Smooth muscle cell (in vitro differentiated cells): ENCODE measurements around the gene RAD9A. TPM values are rescaled to one million over a fixed set of nuclear protein-coding genes. Genes with fewer than 3 reads are reported as not detected.
A peak's percentile ranks its signal among the peaks of the same experiment; 100 is the strongest.

ENCODE experiments used
- DNase-seq: peaks from one replicate; lab custom pipeline; 2025; ENCODE audit not compliant: unreplicated experiment; lab: John Stamatoyannopoulos, UW
- H2AFZ ChIP-seq: fragments of 200-600 bp; sonication (generic); 2 replicates; pipeline ENCODE4 v1.6.0; 2016; ENCODE audit warnings: antibody characterized with exemption, low read depth, mild to moderate bottlenecking
- H3F3A ChIP-seq: fragments of 200-600 bp; sonication (generic); 2 replicates; pipeline ENCODE4 v1.6.0; 2017; ENCODE audit warnings: antibody characterized with exemption, low read depth
- H3K27ac ChIP-seq: fragments of 200-600 bp; sonication (generic); 2 replicates; pipeline ENCODE4 v1.5.1; 2016; ENCODE audit warnings: low read depth, mild to moderate bottlenecking
- H3K27me3 ChIP-seq: fragments of 200-600 bp; sonication (generic); 2 replicates; pipeline ENCODE4 v1.6.1; 2016; ENCODE audit warnings: low read depth, mild to moderate bottlenecking
- H3K36me3 ChIP-seq: fragments of 200-600 bp; sonication (generic); 2 replicates; pipeline ENCODE4 v1.5.1; 2016; ENCODE audit warnings: low read depth
- H3K4me1 ChIP-seq: fragments of 200-600 bp; sonication (generic); 2 replicates; pipeline ENCODE4 v1.5.1; 2016; ENCODE audit warnings: low read depth
- H3K4me2 ChIP-seq: fragments of 200-600 bp; sonication (generic); 2 replicates; pipeline ENCODE4 v1.6.0; 2016; ENCODE audit warnings: mild to moderate bottlenecking
- H3K4me3 ChIP-seq: fragments of 200-600 bp; sonication (generic); 2 replicates; pipeline ENCODE4 v1.5.1; 2016; ENCODE audit warnings: mild to moderate bottlenecking
- H3K79me2 ChIP-seq: fragments of 200-600 bp; sonication (generic); 2 replicates; pipeline ENCODE4 v1.6.0; 2016; ENCODE audit warnings: low read depth, mild to moderate bottlenecking
- H3K9ac ChIP-seq: fragments of 200-600 bp; sonication (generic); 2 replicates; pipeline ENCODE4 v1.6.0; 2016; ENCODE audit warnings: low read depth
- H3K9me3 ChIP-seq: fragments of 200-600 bp; sonication (generic); replicated peaks from 2 replicates; pipeline ENCODE4 v1.5.1; 2016; ENCODE audit warnings: low read depth
- H4K20me1 ChIP-seq: fragments of 200-600 bp; sonication (generic); 2 replicates; pipeline ENCODE4 v1.6.0; 2016; ENCODE audit warnings: low read depth
- WGBS: methylation state at CpG from one replicate; pipeline ENCODE4 v1.1.7; 2016; ENCODE audit warnings: low lambda C conversion rate; 5-methylcytosine and 5-hydroxymethylcytosine counted together
- polyA plus RNA-seq: library from polyadenylated mRNA; unstranded; fragments of >200 nt; fragmentation: Nextera tagmentation; extraction: Ambion mirVana; gene quantifications from 2 replicates; pipeline ENCODE4 v1.2.1, GENCODE V29; 2016
- total RNA-seq: library from RNA; depleted of rRNA; stranded (reverse); fragments of >200 nt; gene quantifications from 2 replicates; pipeline ENCODE4 v1.2.3, GENCODE V29; 2014
- TF ChIP-seq, protein P1 (sequence below): fragments of 200-600 bp; sonication (generic); IDR thresholded peaks from 2 replicates; pipeline ENCODE4 v1.5.1; 2017; ENCODE audit warnings: borderline replicate concordance, mild to moderate bottlenecking, antibody characterized with exemption; ENCODE audit not compliant: insufficient read depth, poor library complexity, severe bottlenecking

Gene RAD9A
- total and polyA plus RNA-seq, 2 experiments from 2014 or later = 19.5 to 21.4 TPM

DNA sequence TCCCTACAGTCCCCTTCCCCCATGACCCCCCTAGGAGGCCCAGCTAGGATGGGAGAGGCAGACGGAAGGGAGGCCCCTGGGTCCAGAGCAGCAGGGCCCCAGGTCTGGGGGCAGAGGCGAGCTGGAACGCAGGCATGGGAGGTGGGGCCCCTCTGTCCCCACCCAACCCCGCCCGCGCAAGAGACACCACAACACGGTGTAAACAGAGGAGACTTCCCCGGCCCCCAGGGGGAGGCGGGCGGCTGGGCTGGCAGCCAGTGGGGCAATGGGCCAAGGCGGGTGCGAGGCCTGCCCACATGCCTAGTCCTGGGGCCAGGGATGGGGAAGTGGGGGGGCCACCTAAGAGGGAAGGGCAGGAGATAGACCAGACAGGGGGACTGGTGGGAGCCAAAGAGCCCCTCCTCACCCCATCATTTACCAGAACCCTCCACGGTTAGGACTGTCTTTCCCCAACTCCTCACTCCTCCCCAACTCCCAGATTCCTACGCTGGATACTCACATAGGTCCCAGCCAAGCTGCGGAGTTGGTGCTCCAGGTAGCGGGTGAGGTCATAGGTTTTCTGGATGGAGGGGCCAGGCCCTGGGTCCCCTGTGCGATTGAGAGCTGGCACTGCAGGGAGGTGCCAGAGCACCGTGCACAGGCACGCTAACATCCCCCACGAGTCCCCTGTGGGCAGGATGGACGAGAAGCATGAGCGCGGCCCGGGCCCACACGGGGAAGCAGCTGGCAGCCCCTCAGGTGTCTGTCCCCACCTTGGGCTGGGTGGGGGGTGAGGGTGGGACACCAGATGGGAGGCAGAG, 24.6 kb upstream of the RAD9A start:
- no peaks in the 10 kb centered on the region for H3K36me3 ChIP-seq
- TF ChIP-seq, protein P1, sequence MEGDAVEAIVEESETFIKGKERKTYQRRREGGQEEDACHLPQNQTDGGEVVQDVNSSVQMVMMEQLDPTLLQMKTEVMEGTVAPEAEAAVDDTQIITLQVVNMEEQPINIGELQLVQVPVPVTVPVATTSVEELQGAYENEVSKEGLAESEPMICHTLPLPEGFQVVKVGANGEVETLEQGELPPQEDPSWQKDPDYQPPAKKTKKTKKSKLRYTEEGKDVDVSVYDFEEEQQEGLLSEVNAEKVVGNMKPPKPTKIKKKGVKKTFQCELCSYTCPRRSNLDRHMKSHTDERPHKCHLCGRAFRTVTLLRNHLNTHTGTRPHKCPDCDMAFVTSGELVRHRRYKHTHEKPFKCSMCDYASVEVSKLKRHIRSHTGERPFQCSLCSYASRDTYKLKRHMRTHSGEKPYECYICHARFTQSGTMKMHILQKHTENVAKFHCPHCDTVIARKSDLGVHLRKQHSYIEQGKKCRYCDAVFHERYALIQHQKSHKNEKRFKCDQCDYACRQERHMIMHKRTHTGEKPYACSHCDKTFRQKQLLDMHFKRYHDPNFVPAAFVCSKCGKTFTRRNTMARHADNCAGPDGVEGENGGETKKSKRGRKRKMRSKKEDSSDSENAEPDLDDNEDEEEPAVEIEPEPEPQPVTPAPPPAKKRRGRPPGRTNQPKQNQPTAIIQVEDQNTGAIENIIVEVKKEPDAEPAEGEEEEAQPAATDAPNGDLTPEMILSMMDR = no peak
- DNase-seq = no peak
- H2AFZ ChIP-seq = no peak overlapping the region
- no peak overlapping the region for H3K9ac ChIP-seq
- WGBS = 89% methylated on average over 18 of the region's 25 CpGs
- no peaks in the 10 kb centered on the region for H3F3A ChIP-seq
- no peaks in the 10 kb centered on the region for H3K9me3 ChIP-seq
- H3K4me1 ChIP-seq = peaks cover 17% of the 10 kb centered on the region
- no peaks in the 10 kb centered on the region for H3K79me2 ChIP-seq
- H3K27ac ChIP-seq = no peak overlapping the region
- peaks cover 75% of the 10 kb centered on the region for H4K20me1 ChIP-seq
- H3K4me3 ChIP-seq = peak overlapping the region; percentile 16
- no peak overlapping the region for H3K4me2 ChIP-seq
- H3K27me3 ChIP-seq = no peaks in the 10 kb centered on the region

- H3K79me2 ChIP-seq = no peaks in the 10 kb centered on the region
- H3K9ac ChIP-seq = no peak overlapping the region
- TF ChIP-seq, protein P1 = no peak
- H3K36me3 ChIP-seq = no peaks in the 10 kb centered on the region
- H3K4me3 ChIP-seq = no peak overlapping the region
- no peak for DNase-seq
- no peaks in the 10 kb centered on the region for H3F3A ChIP-seq
- peaks cover 71% of the 10 kb centered on the region for H4K20me1 ChIP-seq
- peaks cover 18% of the 10 kb centered on the region for H3K4me1 ChIP-seq
- no peaks in the 10 kb centered on the region for H3K27me3 ChIP-seq
- no peak overlapping the region for H3K4me2 ChIP-seq
- 90% methylated on average over 6 of the region's 7 CpGs for WGBS
- H3K27ac ChIP-seq = no peak overlapping the region
- H3K9me3 ChIP-seq = no peaks in the 10 kb centered on the region
- no peak overlapping the region for H2AFZ ChIP-seq
Measured at GRCh38 chr11:67367761-67368227, 24.0 kb upstream of the RAD9A start.

- peaks cover 3% of the 10 kb centered on the region for H3K79me2 ChIP-seq
- H3K4me2 ChIP-seq = no peak overlapping the region
- no peak overlapping the region for H3K27ac ChIP-seq
- no peak overlapping the region for H2AFZ ChIP-seq
- DNase-seq = no peak
- TF ChIP-seq, protein P1 = no peak
- peaks cover 69% of the 10 kb centered on the region for H4K20me1 ChIP-seq
- 87% methylated on average over 3 of the region's 3 CpGs for WGBS
- no peak overlapping the region for H3K9ac ChIP-seq
- no peak overlapping the region for H3K4me3 ChIP-seq
- H3K27me3 ChIP-seq = no peaks in the 10 kb centered on the region
- H3K36me3 ChIP-seq = no peaks in the 10 kb centered on the region
- H3K4me1 ChIP-seq = peaks cover 18% of the 10 kb centered on the region
- no peaks in the 10 kb centered on the region for H3F3A ChIP-seq
- no peaks in the 10 kb centered on the region for H3K9me3 ChIP-seq
Measured at GRCh38 chr11:67368621-67369020, 23.2 kb upstream of the RAD9A start.
